Suprapubic skin (tissue), 4 donors: ENCODE data around the gene DEPP1. TPM values are rescaled to one million over a fixed set of nuclear protein-coding genes. Genes with fewer than 3 reads are reported as not detected.
"Not testable (repeated sequence)": the region's sequence is repeated elsewhere in the genome, so short reads cannot be mapped to it uniquely, and the experiment has no call there.

ENCODE experiments used
- DNase-seq, 2 donors: peaks; one replicate each; pipeline ENCODE4 v3.0.0-alpha.2; 2019; ENCODE audit warnings: low spot score in 2 of 2
- H3K27ac ChIP-seq: fragments of 200-600 bp; sonication (generic); one replicate; pipeline ENCODE4 v1.5.1; 2019
- H3K27me3 ChIP-seq: fragments of 200-600 bp; sonication (generic); one replicate; pipeline ENCODE4 v1.5.1; 2019
- H3K36me3 ChIP-seq: fragments of 200-600 bp; sonication (generic); one replicate; pipeline ENCODE4 v1.5.1; 2019
- H3K4me1 ChIP-seq: fragments of 200-600 bp; sonication (generic); one replicate; pipeline ENCODE4 v1.5.1; 2019
- H3K4me3 ChIP-seq: fragments of 200-600 bp; sonication (generic); one replicate; pipeline ENCODE4 v1.5.1; 2019; ENCODE audit warnings: mild to moderate bottlenecking
- H3K9me3 ChIP-seq: fragments of 200-600 bp; sonication (generic); one replicate; pipeline ENCODE4 v1.5.1; 2019
- CTCF ChIP-seq, 2 donors: fragments of 200-600 bp in 1 of 2; fragments of 450-650 bp in 1 of 2; sonication (generic) in 1 of 2; IDR thresholded peaks; one replicate each; pipeline ENCODE4 v1.5.1; 2016 to 2019; ENCODE audit warnings: antibody characterized with exemption in 2 of 2, mild to moderate bottlenecking in 1 of 2, moderate library complexity in 1 of 2
- EP300 ChIP-seq: sonication (generic); formaldehyde crosslinking; IDR thresholded peaks from one replicate; pipeline ENCODE4 v1.6.1; 2017; ENCODE audit warnings: antibody characterized with exemption
- POLR2A ChIP-seq, 2 donors: fragments of 450-650 bp; IDR thresholded peaks; one replicate each; pipeline ENCODE4 v1.6.1; 2017; ENCODE audit warnings: antibody characterized with exemption in 2 of 2, mild to moderate bottlenecking in 2 of 2, moderate library complexity in 2 of 2
- POLR2AphosphoS5 ChIP-seq, 3 donors: sonication (generic); formaldehyde crosslinking; IDR thresholded peaks; one replicate each; pipeline ENCODE4 v1.6.1; 2017; ENCODE audit warnings: antibody characterized with exemption in 3 of 3
- WGBS: methylation state at CpG from one replicate; pipeline ENCODE4 v1.1.5; 2018; 5-methylcytosine and 5-hydroxymethylcytosine counted together
- total RNA-seq, 4 donors: library from RNA; depleted of rRNA; stranded (reverse); fragments of >200 nt; gene quantifications; one replicate each; pipeline ENCODE4 v1.1.0, GENCODE V29; 2016

Gene DEPP1
- 100 to 1,000 TPM in 1 of 4 donors, 10 to 100 TPM in 3; 27.5 to 101 (median 38.2) TPM for total RNA-seq

GRCh38 chr10:44978570-44979280 lies at the start of gene DEPP1:
Gene DEPP1, minus strand, starts transcription at chr10:44978809. Its CDS starts 779 bp downstream, at chr10:44978030.
- H3K4me1 ChIP-seq = peaks cover 66% of the 10 kb centered on the region
- peak; percentile 92 for DNase-seq

DNA sequence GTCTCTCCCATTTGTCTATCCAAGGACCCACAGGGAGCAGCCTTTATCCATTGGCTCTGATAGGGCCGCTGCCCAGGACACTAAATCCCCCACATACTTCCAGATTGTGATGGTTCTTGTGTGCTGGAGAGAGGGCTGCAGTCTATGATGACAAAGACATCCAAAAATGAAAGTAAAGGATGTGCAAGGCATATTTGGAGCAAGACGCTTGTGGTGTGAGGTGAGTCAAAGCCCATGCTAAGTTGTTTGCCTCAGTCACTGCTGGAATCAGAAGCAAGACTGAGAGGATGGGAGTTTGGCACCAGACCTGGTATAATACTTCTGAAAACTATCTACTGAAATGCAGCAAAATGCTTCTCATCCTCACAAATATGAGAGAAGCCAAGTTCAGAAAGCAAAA lies 44.8 kb upstream of the DEPP1 start:
- no peaks in the 10 kb centered on the region for H3K36me3 ChIP-seq
- 88% methylated on average over 2 of the region's 2 CpGs for WGBS
- no peak for TF ChIP-seq POLR2A (IDR thresholded peaks at IDR 0.05)
- no peak for TF ChIP-seq EP300
- TF ChIP-seq POLR2AphosphoS5 (IDR thresholded peaks at IDR 0.05) = no peak
- TF ChIP-seq CTCF (IDR thresholded peaks at IDR 0.05) = no peak
- H3K4me1 ChIP-seq = no peaks in the 10 kb centered on the region
- H3K27ac ChIP-seq = no peak overlapping the region
- no peak overlapping the region for H3K4me3 ChIP-seq
- H3K9me3 ChIP-seq = no peaks in the 10 kb centered on the region
- H3K27me3 ChIP-seq = no peaks in the 10 kb centered on the region
- DNase-seq = no peak

More at GRCh38 chr10:44978570-44979280, at the start of gene DEPP1:
- Histone ChIP-seq H3K9me3 (no peaks in the 10 kb centered on the region), H3K27me3 (no peaks in the 10 kb centered on the region), H3K36me3 (no peaks in the 10 kb centered on the region), H3K4me3 (peak within 1 kb of the TSS; percentile 44), H3K27ac (peak within 1 kb of the TSS; percentile 82)
- WGBS = 33% methylated on average over 11 of the region's 12 CpGs
- peak; percentile 83 to 96 (median 91) for TF ChIP-seq POLR2AphosphoS5 (IDR thresholded peaks at IDR 0.05)
- no peak for TF ChIP-seq EP300
- TF ChIP-seq POLR2A (IDR thresholded peaks at IDR 0.05) = peak; percentile 84 to 94
- TF ChIP-seq CTCF (IDR thresholded peaks at IDR 0.05) = peak in 1 of 2 donors; percentile 7

GRCh38 chr10:45015590-45015989 lies 37.0 kb upstream of the DEPP1 start:
- no peak for DNase-seq
- 75% methylated on average over 2 of the region's 2 CpGs for WGBS

DNA sequence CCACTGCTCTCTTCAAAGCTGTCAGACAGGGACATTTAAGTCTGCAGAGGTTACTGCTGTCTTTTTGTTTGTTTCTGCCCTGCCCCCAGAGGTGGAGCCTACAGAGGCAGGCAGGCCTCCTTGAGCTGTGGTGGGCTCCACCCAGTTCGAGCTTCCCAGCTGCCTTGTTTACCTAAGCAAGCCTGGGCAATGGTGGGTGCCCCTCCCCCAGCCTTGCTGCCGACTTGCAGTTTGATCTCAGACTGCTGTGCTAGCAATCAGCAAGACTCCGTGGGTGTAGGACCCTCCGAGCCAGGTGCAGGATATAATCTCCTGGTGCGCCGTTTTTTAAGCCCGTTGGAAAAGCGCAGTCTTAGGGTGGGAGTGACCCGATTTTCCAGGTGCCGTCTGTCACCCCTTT lies 35.9 kb upstream of the DEPP1 start:
- not testable (repeated sequence) for H3K4me3 ChIP-seq, H3K36me3 ChIP-seq, H3K4me1 ChIP-seq, H3K9me3 ChIP-seq, DNase-seq, H3K27me3 ChIP-seq, H3K27ac ChIP-seq
- 77% methylated on average over 9 of the region's 10 CpGs for WGBS

More at GRCh38 chr10:45015590-45015989, 37.0 kb upstream of the DEPP1 start:
- Histone ChIP-seq H3K9me3 (no peaks in the 10 kb centered on the region), H3K36me3 (no peaks in the 10 kb centered on the region), H3K27ac (no peak overlapping the region), H3K4me3 (no peak overlapping the region), H3K27me3 (no peaks in the 10 kb centered on the region), H3K4me1 (no peaks in the 10 kb centered on the region)
- TF ChIP-seq POLR2A (IDR thresholded peaks at IDR 0.05) (no peak), POLR2AphosphoS5 (IDR thresholded peaks at IDR 0.05) (no peak), CTCF (IDR thresholded peaks at IDR 0.05) (no peak), EP300 (no peak)

- Histone ChIP-seq H3K36me3 (peaks cover 6% of the 10 kb centered on the region), H3K9me3 (no peaks in the 10 kb centered on the region), H3K27ac (no peak overlapping the region), H3K4me3 (no peak overlapping the region), H3K4me1 (peaks cover 9% of the 10 kb centered on the region), H3K27me3 (no peaks in the 10 kb centered on the region)
- TF ChIP-seq CTCF (IDR thresholded peaks at IDR 0.05) = peak; percentile 53 to 63
- TF ChIP-seq POLR2AphosphoS5 (IDR thresholded peaks at IDR 0.05) = no peak
- 11% methylated on average over 8 of the region's 8 CpGs for WGBS
- DNase-seq = no peak
Observed at GRCh38 chr10:45008524-45009161, 30.0 kb upstream of the DEPP1 start.
